ENCODE measurements around the gene RNF212.

Gene RNF212

DNA sequence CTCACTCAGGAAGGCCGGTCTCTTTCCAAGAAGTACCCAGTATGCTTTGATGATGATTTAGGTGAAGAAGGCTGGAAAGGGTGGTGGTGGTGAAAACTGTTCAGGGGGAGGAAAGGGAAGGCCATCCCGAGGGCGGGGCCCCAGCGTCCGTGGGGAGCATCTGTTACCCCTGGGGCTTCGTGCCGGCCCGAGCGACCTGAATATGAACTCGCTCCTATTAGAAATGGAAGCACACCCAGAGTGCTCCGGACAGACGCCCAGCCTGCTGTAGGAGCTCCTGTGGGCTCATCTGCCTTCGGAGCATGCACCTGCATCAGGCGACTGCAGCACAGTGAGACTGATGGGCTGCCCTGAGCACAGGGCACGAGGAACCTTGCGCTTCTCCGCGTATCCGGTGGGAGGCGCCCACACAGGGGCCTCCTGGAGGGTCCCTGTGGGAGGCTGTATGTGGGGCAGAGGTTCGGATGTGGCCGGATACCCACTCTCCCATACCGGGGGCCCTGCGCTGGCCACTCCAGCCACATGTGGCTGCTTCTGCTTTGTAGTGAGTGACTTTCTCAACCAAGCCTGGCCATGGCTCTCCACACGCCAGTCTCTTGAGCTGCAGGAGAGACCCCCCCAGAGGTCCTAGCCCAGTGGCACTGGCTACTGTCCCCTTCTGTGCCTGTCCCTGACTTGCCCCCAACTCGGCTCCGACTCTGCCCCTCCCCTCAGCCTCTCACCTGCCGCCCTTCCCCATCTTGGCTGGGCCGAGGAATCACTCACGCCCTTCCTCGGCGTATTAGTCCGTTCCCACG lies 65.2 kb downstream of the RNF212 start:
- DNase-seq, result peak; percentile 8

DNA sequence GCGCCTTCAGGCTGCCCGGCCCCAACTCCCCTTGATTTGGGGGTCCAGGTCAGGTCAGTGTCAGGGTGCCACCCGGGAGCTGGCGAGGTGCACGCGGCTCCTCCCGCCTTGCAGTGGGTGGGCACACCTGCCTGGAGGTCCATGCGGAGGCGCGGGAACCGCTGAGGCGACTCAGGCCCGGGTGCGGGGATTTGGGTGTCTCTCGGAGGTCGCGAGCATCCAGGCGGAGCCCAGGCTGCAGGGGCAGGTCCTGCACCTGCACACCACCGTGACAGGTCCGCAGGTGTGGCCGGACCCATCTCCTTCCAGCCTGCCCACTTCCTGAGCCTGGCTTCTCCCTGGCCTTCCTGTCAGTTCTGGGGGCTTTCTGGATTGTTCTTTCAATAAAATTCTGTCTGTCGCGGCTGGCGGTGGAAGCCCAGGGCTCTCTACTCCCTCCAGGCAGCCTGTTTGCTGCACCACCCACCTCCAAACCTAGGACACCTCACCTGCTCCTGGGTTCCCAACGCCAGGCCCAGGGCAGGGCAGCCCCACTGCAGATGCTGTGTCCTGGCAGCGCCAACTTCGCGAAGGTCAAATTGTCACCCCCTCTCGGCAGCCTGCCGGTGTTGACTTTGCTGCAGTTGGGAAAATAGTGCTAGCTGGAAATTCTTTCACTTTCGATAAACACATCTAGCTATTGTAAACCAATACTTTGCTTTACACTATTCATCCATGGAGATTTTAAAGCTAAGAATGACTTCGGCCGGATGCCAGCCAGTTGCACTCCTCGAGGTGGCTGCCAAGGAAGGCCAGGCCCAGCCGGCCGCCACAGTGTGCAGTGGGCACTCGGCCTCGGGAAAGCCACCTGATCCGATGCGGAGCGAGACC lies 66.0 kb downstream of the RNF212 start:
- peak; percentile 14 for DNase-seq

DNA sequence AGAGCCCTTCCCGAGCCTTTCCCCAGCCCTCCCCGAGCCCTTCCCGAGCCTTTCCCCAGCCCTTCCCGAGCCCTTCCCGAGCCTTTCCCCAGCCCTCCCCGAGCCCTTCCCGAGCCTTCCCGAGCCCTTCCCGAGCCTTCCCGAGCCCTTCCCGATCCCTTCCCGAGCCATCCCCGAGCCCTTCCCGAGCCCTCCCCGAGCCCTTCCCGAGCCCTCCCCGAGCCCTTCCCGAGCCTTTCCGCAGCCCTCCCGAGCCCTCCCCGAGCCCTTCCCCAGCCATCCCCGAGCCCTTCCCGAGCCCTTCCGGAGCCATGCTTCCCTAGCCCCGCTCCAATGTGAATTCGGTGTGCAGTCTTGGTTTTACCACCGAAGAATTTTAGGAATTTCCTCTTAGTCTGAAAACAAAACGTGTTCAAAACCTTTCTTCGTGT lies 66.8 kb downstream of the RNF212 start:
- peak; percentile 5 for DNase-seq

DNA sequence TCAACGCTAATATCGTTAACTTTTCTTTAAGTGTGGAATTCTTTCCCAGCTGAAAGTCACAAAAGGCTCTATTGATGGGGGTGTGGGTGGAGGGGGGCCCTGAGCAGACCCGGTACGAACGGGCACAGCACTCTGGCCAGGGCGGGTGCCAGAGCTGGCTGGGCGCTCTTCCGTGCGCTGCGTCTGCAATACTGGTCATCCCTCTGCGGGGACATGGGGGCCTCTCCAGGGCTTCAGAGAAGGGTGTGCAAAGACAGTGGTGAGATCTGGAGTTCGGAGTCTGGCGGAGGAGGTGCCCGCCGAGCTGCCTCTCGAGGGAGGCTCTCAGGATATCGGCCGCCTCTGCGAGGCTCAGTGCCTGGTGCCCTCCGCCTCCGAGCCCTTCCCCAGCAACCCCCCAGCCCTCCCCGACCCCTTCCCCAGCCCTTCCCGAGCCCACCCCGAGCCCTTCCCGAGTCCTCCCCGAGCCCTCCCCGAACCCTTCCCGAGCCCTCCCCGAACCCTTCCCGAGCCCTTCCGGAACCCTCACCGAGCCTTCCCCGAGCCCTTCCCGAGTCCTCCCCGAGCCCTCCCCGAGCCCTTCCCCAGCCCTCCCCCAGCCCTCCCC lies 67.7 kb downstream of the RNF212 start:
- DNase-seq, result peak; percentile 3

DNA sequence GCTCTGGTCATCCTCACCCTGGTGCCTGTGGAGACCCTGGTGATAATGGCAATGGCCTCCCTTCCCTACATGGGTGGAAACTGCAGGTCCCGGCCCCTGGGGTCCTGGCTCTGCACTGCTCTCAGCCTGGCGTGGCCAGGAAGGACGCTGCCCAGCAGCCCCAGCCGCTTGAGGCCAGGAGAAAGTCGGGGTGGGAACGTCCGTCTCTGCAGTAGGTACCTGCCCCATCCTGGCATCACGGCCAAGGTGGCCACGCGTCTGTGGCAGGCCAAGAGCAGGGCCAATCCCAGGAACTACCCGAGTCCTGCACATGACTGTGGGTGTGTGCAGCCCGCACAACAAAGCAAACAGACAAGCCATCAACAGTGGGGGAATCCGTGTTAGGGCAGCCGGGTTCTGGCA lies 68.2 kb downstream of the RNF212 start:
- DNase-seq, result peak; percentile 10

DNA sequence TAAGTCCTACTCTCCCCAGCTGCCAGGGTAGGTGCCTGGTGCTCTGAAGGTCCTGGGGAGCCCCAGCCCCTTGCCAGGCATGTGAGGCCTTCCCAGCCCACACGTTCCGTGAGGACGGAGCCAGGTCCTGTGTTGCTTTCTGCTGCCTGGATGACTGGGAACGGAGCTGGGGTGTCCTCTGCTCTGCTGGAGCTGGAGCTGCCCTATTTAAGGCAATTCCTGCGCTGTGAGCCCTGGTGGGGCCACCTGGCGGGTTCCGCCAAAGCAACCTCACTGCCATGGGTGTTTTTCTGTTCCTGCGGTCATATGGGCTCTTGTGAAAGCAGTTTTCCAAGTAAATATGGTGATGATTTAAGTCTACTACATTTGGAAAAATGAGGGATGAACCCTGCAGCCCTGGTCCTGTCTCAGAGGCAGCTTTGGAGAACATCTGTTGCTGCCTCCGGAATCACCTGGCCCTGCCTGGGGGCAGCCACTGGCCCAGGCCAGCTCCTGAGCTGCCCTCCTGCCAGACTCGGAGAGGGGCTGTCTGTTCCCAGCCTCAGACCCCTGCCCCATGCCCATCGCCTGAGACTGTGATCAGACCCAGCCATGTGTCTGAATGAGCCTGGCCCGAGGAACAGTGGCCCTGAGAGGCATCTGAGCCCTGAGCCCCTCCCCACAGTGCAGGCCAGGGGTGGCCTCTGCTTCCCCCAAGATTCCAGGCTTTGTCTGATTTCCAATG lies 68.7 kb downstream of the RNF212 start:
- peak; percentile 1 for DNase-seq

DNA sequence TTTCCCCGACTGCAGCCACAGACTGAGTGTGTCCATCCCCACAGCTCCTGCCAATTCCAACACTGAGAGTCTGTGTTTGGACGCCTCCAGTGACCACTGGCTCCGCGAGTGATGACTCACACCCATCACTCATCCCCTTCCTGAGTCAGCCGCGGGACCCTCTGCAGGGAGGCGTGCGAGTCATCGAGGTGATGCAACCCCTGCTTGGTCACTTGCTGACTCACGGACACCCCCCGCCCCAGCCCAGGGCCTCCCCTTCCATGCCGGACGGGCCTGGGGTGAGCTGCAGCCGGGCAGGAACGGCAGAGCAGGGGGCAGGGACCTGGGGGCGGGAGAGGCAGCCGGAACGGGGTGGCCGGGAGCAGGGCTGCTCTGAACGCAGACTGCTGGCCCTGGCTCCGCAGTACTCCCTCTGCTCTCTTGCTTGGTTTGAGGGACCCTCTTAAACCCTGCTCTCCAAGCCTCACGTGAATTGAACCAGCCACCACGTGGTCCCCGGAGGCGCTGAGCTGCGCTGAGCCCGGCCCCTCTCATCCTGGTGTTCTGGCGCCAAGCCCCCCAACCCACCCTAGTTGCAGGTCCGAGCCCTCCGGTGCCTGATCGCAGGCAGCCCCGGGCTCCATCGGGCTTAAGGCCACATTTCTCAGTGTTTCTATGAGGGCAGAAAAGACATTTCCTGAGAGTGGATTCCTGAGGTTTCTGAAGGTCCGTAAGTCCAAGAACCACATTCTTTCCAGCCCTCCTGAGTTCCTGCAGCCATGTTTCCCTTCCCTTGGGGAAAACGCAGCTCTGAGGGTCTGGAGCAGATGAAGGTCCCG lies 69.5 kb downstream of the RNF212 start:
- peak; percentile 37 for DNase-seq

DNA sequence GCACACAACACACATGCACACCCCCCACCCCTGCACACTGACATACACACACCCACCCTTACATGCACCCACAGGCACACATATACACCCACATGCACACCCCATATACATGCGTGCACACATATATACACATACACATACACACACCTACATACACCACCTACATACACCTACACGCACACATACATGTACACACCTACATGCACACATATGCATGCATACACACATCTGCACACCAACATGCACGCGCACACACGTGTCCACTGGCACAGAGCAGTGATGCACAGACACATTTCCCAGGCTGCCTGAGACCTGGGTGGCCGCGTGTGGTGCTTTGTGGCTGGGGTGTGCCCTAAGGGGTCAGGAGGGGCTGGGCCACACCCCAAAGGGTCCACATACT lies 70.2 kb downstream of the RNF212 start:
- DNase-seq, result no peak

DNA sequence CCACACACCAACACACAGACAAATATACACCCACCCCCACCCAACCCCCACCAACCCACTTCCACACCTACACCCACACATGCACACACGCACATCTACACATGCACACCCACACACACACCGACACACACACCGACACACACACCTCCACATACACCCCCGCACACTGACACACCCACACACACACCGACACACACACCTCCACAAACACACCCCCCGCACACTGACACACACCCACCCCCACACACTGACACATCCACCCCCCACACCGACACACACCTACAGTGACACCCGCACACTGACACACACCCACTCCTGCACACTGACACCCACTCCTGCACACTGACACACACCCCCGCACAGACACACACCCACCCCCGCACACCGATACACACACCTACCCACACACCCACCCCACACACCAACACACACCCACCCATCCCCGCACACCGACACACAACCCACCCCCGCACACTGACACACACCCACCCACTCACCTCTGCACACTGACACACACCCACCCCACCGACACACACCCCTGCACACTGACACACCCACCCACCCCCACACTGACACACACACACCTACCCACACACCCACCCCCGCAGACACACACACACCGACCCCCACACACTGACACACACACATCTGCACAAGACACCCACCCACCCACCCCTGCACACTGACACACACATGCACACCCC lies 70.9 kb downstream of the RNF212 start:
- DNase-seq, result no peak

DNA sequence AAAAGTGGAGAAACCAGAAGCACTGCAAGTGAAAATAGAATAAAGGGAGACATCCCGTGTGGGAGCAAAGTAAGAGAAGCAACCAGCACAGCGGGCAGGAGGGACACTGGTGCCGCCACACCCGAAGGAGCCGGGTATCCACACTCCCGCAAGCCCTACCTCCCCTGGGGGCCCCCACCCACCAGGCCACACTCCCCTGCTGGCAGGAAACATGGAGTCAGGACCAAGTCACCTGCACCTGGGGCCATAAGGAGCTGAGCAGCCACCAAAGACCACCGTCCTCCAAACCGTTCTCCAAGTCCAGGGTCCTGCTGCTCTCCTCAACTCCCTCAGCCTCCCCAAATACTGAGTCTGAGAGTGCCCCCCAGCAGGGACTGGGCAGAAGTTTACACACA lies 71.4 kb downstream of the RNF212 start:
- DNase-seq, result no peak

DNA sequence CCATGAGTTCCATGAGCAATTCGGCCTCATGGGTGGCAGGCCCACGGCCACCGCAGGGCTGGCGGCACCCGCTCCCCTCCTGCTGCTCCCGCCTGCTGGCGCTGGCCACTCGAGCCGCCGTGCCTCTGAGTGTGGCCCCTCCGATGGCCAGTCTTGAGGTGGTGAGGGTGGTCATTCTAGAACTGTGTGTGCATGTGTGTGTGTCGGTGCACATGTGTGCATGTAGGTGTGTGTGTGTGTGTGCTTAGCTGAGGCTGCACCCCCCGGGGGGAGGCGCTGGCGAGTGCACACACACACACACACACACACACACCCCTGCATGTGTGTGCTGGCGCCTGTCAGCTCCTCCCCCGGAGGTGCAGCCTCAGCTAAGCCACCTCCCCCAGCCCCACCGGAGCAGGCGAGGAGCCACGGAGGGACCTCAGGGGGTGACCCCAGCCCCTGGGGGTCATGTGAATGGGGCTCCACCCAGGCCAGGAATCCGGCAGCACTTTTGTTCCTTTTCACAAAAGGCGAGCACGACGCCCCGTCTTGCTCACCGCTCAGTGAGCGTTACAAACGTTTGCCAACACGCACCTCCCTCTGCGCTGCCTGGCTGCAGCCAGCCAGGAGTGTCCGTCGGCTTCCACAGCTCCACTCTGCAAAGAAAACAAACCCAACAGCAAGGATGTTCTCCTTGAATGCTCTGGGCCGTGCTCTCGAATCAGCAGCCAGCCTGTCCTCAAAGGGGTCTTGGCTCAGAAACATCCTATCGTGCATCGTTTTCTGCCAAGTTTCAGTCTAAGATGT lies 72.0 kb downstream of the RNF212 start:
- DNase-seq, result no peak

DNA sequence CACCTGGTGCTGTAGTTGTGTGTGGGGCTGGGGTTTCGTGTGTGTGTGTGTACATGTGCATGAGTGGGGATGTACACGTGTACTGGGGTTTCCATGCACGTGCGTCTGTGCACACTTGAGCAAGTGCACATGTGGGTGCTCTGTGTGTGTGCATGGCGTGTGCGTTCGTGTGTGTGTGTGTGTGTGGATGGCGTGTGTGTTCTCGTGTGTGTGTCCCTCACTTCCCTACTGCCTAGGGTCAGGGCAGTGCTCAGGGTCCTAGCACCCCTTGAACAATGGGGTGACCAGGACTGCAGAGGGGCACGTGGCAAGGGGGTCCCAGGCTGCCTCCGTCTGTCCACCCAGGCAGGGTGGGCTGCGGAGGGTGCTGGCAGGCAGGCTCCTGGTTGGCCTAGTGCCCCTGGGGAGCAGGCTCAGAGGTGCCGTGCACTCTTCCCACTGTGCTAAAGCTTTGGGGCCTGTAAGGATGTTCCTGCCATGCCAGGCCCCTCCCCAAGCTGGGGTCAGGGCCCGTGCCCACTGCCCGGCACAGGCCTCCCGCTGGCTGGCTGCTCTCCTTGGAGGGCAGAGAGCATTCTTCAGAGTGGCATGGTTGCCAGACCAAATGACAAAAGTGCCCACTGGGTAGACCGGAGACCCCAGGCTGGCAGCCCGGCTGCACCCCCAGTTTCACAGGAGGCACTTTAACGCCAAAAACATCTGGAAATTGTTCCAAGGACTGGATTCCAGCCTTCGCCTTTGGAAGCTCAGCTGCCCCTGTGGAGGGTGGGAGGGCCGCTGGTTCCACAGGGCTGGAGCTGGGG lies 72.8 kb downstream of the RNF212 start:
- no peak for DNase-seq

DNA sequence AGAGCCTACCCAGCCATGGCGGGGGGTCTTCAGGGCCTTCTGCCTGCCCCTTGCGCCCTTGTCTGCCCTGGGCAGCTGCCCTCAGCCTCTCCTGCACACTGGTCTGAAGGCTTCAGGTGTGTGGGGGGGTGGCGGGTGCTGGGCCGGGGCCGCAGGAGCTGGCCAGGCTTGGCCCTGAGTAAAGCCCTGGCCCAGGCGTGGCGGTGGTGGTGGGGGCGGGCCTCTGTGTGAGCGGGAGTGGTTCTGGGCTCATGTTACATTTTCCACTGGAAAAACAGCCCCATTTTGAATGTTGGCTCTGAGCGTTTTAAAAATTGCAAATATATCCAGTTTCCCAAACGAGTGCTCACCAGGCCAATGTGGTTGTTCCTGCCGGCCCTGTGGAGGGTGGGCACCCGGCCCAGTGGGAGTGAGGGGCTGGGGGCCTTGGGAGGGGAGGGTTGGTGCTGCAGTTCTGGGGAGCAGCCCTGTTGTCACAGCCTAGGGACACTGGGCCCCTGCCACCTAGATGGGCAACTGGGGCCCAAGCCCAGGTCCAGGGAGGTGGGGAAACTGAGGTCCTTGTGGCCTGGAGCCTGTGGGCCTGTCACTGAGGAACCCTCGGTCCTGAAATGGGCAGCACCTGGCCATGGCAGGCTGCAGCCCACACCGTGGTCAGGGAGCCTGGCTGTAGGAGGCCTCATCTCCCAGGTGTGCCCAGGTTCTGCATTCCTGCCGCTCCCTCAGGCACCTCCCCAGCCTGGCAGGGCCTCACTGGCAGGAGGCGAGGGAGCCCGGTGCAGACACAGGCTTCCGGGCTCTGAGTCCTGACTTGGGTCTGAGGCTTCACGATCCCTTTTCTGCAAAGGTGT lies 73.6 kb downstream of the RNF212 start:
- DNase-seq, result no peak

DNA sequence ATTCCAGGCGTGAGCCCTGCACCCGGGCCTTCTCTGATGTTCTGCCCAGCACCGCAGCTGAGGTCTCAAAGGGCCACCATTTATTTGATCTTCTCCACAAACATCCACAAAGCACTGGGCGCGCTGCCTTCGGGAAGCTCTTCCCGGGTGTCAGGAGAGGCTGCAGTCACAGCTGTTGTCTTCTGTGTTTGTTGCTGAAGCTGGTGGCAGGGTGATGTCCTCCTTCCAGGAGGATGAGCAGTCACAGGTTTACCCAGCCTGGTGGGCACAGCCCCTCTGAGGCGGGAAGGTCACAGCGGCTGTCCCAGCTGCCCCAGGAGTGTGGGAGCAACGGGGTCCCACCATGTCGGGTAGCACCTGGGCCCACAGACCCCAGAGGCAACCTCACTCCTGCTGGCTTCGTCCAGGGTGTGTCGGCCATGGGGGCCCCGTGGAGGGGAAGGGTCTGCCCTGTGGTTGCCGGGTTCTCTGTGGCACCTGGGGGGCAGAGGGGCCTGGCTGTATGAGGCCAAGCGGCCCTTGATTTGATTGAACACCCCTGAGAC lies 74.3 kb downstream of the RNF212 start:
- DNase-seq, result no peak

DNA sequence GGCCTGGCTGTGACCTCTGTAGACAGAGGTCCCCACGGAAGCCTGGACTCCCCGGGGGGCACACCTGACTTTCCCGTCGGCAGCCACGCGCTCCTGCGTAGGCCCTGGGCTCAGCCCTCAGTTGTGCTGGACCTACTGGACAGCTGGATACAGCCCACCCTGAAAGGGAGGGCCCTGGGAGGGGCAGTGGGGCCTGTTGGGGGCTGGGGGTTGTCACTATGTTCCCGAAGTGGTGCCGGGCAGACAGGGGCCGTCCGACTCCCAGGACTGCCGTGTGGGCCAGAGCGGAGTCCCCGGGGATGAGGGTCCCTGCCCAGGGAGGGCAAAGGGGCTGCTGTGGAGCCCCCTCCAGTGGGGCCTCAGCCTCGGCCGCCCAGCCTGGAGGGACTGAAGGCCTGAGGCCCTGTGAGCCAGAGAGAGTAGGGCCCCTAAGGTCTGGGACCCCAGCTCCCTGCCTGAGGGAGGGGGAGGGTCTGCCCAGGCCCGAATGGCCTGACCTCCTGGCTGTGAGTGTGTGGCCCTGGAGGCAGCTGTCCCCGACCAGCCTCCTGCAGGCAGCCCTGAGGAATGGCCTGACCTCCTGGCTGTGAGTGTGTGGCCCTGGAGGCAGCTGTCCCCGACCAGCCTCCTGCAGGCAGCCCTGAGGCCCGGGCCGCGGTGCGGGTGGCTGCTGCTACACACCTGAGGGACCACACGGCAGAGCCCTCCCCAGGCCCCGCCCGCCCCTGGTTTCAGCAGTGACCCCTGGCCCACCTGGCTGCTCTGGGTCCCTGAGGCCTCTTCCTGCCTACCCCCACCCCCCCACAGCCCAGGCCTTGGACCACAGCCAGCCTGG lies 76.2 kb downstream of the RNF212 start:
- DNase-seq, result no peak

DNA sequence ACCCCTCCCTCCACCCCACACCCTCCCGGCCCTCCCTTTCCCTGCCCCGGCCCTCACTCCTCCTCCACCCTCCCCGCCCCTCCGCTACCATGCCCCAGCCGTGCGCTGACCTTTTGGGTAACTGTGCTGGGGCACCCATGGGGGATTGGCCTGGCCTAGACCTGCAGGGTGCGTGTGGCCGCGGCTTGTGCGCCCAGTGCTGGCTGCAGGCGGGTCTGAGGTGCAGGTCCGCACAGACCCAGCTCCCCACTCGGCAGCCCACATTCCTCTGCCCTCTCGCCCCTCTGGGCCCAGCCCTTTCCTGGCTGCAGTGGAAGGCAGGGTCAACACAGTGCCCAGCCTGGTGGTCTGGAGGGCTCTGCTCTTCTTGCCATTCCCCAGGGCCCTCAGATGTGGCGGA lies 77.3 kb downstream of the RNF212 start:
- DNase-seq, result no peak

DNA sequence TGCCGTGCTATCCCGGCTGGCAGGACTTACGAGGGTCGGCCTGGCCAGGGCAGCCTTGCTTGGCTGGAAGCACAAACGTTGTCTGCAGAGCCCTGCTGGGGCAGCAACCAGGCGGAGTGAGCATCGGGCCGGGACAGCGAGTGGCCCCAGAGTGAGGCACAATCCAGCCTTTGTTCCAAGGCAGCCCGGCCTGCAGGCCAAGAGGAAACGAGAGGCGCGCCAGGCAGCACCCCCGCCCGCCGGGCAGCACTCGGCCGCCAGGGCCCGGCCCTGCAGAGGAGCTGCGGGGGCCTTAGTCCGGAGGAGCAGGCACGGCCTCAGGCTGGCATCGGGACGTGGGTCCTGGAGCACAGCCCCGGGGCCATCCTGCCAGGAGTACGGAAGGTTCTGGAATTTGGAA lies 77.9 kb downstream of the RNF212 start:
- no peak for DNase-seq
